Neutrophil (primary cell): ENCODE results near the gene MIB1.

Experiments
- H3K27ac ChIP-seq: fragments of 200-600 bp; sonication (generic); 2 replicates; pipeline ENCODE4 v1.5.1; 2016; ENCODE audit warnings: mild to moderate bottlenecking, moderate library complexity
- H3K27me3 ChIP-seq: fragments of 200-600 bp; sonication (generic); 2 replicates; pipeline ENCODE4 v1.6.0; 2016; ENCODE audit warnings: mild to moderate bottlenecking
- H3K36me3 ChIP-seq: fragments of 200-600 bp; sonication (generic); 2 replicates; pipeline ENCODE4 v1.5.1; 2017
- H3K4me1 ChIP-seq, 2 experiments: fragments of 200-600 bp in 1 of 2; sonication (generic) in 1 of 2; 1 replicate in 1 of 2; 2 replicates in 1 of 2; pipeline versions ENCODE4 v1.5.1 to v1.6.1; 2013 to 2016; ENCODE audit warnings: low read depth in 1 of 2, low read length in 1 of 2, mild to moderate bottlenecking in 1 of 2, moderate library complexity in 1 of 2; ENCODE audit not compliant: control insufficient read depth in 1 of 2, insufficient read depth in 1 of 2
- H3K4me3 ChIP-seq, 2 experiments: fragments of 200-600 bp in 1 of 2; sonication (generic) in 1 of 2; 1 replicate in 1 of 2; 2 replicates in 1 of 2; pipeline ENCODE4 v1.5.1; 2013 to 2016; ENCODE audit warnings: low read depth in 1 of 2, low read length in 1 of 2, mild to moderate bottlenecking in 1 of 2, moderate library complexity in 1 of 2
- H3K9me3 ChIP-seq: fragments of 200-600 bp; sonication (generic); 2 replicates; pipeline ENCODE4 v1.5.1; 2016
- TF ChIP-seq, protein P1 (sequence below): fragments of 200-600 bp; sonication (generic); IDR thresholded peaks from 2 replicates; pipeline ENCODE4 v1.5.1; 2016; ENCODE audit warnings: antibody characterized with exemption

MIB1 gene

DNA sequence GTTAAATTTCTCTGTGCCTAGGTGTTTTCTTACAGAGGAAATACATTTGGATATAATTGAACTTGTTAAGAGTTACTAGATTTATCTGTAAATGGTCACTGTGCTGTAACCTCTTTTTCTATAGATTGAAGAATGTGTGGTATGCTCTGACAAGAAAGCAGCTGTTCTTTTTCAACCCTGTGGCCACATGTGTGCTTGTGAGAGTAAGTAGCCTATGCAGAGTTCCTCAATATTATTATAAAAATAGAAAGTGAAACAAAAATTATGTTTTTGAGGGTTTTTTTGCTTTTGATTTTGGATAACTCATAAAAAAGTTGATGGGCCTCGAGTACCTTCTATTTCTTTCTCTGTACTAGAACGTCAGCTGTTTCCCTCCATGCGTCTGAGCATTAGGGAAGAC lies 112.4 kb downstream of the MIB1 start:
- no peak overlapping the region for H3K27ac ChIP-seq
- peaks cover 18% of the 10 kb centered on the region for H3K36me3 ChIP-seq
- no peak overlapping the region for H3K4me3 ChIP-seq
- H3K27me3 ChIP-seq = no peaks in the 10 kb centered on the region
- TF ChIP-seq, protein P1, sequence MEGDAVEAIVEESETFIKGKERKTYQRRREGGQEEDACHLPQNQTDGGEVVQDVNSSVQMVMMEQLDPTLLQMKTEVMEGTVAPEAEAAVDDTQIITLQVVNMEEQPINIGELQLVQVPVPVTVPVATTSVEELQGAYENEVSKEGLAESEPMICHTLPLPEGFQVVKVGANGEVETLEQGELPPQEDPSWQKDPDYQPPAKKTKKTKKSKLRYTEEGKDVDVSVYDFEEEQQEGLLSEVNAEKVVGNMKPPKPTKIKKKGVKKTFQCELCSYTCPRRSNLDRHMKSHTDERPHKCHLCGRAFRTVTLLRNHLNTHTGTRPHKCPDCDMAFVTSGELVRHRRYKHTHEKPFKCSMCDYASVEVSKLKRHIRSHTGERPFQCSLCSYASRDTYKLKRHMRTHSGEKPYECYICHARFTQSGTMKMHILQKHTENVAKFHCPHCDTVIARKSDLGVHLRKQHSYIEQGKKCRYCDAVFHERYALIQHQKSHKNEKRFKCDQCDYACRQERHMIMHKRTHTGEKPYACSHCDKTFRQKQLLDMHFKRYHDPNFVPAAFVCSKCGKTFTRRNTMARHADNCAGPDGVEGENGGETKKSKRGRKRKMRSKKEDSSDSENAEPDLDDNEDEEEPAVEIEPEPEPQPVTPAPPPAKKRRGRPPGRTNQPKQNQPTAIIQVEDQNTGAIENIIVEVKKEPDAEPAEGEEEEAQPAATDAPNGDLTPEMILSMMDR = no peak
- H3K9me3 ChIP-seq = no peaks in the 10 kb centered on the region
- H3K4me1 ChIP-seq = no peaks in the 10 kb centered on the region

DNA sequence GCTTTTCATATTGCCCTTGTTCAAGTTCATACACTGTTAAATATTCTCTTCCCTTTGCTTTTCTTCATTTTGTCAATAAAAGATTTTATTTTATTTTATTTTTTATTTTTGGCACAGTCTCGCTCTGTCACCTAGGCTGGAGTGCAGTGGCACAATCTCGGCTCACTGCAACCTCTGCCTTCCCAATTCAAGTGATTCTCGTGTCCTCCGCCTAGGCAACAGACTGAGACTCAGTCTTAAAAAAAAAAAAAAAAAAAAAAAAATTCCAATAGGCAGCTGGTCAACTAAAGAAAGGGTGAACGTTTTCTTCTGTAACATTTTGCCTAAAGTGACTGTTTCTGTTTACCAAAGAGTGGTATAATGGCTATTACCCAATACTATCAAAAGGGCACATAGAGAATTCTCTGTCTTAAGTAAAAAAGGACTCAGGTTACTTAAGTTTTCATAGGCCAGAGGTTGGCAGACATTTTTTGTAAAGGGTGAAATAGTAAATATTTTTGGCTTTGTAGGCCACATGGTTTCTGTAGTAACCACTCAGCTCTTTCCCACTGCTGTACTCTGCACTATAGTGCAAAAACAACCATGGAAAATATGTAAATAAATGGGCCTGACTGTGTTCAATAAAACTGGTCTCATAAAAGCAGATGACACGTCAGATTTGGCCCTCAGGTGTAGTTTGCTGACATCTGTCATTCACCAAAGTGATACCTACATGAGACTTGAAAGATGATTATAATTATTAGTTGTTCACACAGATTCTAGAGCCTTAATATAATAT lies 113.4 kb downstream of the MIB1 start:
- peaks cover 25% of the 10 kb centered on the region for H3K36me3 ChIP-seq

DNA sequence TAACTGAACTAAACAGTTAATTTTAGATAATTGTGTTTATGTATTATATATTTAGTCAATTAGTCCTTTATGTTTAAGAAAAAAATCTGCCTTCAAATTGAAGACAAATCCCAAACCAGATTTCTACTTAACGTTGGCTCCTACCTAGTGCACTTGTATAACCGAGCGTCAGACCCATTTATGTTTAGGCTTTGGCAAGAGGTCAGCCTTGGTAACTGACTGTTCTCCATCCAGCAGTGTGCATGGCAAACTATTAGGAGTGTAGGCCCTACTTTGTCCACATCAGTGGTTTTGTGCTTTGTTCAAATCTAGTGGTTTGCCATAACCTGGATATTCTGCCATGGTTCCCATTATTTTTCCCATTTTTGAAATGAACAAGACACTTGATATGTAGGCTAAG lies 114.8 kb downstream of the MIB1 start:
- Histone ChIP-seq H3K4me3 (no peak overlapping the region), H3K36me3 (peaks cover 37% of the 10 kb centered on the region), H3K27me3 (no peaks in the 10 kb centered on the region), H3K27ac (no peak overlapping the region), H3K9me3 (no peaks in the 10 kb centered on the region), H3K4me1 (no peaks in the 10 kb centered on the region)
- TF ChIP-seq, protein P1 = no peak

More for the DNA sequence above, 113.4 kb downstream of the MIB1 start:
- Histone ChIP-seq H3K4me3 (no peak overlapping the region), H3K27me3 (no peaks in the 10 kb centered on the region), H3K4me1 (no peaks in the 10 kb centered on the region), H3K9me3 (no peaks in the 10 kb centered on the region), H3K27ac (no peak overlapping the region)
- TF ChIP-seq, protein P1 = no peak

DNA sequence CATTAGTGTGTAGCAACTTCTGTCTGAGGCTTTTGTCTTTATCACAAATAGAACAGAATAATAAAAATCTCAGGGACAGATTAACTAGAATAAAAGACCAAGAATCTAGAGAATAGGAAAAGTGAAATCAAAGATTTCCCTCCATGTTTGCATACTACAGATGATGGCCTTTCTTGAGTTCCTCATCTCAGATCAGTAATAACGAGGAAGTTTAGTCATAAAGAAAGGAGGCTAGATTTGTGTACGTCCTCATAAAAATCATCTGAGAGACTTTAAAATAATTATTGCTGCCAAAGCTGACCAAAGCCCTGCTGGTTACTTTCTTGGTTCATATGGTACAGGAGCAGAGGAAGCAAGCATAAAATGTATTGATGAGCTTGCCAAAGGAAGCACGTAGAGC lies 117.3 kb downstream of the MIB1 start:
- Histone ChIP-seq H3K4me1 (no peaks in the 10 kb centered on the region), H3K27ac (no peak overlapping the region), H3K36me3 (peaks cover 59% of the 10 kb centered on the region), H3K9me3 (no peaks in the 10 kb centered on the region), H3K27me3 (no peaks in the 10 kb centered on the region), H3K4me3 (no peak overlapping the region)
- TF ChIP-seq, protein P1 = no peak

DNA sequence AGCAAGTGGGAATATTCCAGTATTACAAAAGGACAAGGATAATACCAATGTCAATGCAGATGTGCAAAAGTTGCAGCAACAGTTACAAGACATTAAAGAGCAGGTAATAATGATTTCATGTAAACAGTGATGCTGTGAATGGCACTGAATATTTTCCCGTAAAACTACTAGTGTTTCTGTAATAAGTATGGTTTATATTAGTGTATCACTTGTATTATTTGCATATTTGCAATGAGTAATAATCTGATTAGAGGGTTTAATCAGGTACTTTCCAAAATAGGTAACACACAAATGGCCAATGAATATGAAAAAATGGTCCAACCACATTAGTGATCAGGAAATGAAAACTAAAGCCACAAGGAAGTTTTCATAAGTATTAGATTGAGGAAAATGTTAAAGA lies 118.0 kb downstream of the MIB1 start:
- Histone ChIP-seq H3K9me3 (no peaks in the 10 kb centered on the region), H3K4me1 (no peaks in the 10 kb centered on the region), H3K36me3 (peaks cover 66% of the 10 kb centered on the region), H3K27ac (no peak overlapping the region), H3K4me3 (no peak overlapping the region), H3K27me3 (no peaks in the 10 kb centered on the region)
- TF ChIP-seq, protein P1 = no peak
